Eye (tissue), 1 donor: ENCODE measurements around the gene GPR137B.
A peak's percentile ranks its signal among the peaks of the same experiment; 100 is the strongest.

ENCODE experiments used
- DNase-seq: peaks from one replicate; pipeline ENCODE4 v3.0.0-alpha.2; 2015

Gene GPR137B, protein sequence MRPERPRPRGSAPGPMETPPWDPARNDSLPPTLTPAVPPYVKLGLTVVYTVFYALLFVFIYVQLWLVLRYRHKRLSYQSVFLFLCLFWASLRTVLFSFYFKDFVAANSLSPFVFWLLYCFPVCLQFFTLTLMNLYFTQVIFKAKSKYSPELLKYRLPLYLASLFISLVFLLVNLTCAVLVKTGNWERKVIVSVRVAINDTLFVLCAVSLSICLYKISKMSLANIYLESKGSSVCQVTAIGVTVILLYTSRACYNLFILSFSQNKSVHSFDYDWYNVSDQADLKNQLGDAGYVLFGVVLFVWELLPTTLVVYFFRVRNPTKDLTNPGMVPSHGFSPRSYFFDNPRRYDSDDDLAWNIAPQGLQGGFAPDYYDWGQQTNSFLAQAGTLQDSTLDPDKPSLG

DNA sequence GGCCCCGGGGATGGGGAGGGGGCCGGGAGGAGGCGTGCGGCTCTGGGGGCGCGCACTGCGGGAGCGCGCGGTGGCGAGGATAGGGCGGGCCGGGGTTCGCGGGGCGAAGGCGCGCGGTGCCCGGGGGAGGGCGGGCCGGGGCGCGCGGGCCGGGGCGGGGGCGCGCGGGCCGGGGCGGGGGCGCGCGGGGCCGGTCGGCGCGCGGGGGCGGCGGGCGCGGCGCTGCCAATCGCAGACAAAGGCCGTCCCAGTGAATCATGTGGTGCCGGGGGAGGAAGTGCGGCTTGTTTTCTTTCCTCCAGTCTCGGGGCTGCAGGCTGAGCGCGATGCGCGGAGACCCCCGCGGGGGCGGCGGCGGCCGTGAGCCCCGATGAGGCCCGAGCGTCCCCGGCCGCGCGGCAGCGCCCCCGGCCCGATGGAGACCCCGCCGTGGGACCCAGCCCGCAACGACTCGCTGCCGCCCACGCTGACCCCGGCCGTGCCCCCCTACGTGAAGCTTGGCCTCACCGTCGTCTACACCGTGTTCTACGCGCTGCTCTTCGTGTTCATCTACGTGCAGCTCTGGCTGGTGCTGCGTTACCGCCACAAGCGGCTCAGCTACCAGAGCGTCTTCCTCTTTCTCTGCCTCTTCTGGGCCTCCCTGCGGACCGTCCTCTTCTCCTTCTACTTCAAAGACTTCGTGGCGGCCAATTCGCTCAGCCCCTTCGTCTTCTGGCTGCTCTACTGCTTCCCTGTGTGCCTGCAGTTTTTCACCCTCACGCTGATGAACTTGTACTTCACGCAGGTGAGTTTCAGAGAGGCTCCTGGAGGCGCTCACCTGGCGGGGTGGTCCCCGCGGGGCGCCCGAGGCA lies at the start of gene GPR137B:
GPR137B (plus strand) TSS at position 287 of the 851 bp plus-strand sequence; CDS start at position 371, 84 bp downstream.
- peak; percentile 83 for DNase-seq

DNA sequence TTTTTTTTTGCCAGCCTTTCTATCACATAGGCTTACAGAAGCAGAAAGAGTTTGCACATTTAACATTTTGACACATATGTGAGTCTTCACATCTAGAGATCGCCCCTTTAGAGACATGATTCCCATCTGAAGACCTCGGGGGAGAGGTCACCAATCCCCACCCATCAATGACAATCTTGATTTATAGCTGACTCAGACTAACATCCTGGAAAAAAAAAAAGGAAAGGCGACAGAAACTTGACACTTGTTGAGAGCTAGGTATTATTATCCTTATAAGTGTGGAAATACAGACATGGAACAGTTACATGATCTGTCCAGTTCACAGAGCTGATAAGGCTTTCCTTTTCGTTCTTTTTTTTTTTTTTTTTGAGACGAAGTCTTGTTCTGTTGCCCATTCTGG lies 49.4 kb upstream of the GPR137B start:
- DNase-seq = no peak

DNA sequence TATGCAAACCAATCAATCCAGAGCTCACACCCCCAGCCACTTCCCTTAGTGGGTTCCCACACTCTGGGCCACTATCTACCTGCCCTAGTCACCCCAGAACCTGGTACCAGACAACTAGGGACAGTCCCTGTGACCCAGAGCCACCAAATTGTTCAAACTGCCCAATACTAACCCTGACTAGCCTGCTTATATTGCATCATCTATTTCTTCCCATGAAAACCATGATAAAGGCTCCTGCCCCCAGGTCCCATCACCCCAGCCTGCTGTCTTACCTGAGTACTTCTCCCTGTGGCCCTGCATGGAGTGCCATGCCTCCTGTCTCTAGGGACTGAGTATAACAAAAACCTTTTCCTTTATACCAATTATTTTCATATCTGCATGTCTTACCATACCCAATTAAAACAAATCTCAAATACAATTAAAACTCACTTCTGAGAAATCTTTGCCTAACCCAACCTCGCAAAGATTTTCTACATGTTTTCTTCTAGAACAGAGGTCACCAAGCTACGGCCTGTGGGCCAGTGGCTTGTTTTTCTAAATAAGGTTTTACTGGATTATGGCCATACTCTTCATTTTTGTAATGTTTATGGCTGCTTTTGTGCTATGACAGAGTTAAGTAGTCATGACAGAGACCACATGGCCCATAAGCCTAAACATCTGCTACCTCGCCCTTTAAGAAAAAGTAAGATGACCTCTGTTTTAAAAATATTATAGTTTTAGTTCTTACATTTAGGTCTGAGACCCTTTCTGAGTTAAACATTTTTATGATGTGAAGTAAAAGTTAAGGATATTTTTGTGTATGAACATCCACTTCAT lies 46.4 kb upstream of the GPR137B start:
- DNase-seq = no peak

DNA sequence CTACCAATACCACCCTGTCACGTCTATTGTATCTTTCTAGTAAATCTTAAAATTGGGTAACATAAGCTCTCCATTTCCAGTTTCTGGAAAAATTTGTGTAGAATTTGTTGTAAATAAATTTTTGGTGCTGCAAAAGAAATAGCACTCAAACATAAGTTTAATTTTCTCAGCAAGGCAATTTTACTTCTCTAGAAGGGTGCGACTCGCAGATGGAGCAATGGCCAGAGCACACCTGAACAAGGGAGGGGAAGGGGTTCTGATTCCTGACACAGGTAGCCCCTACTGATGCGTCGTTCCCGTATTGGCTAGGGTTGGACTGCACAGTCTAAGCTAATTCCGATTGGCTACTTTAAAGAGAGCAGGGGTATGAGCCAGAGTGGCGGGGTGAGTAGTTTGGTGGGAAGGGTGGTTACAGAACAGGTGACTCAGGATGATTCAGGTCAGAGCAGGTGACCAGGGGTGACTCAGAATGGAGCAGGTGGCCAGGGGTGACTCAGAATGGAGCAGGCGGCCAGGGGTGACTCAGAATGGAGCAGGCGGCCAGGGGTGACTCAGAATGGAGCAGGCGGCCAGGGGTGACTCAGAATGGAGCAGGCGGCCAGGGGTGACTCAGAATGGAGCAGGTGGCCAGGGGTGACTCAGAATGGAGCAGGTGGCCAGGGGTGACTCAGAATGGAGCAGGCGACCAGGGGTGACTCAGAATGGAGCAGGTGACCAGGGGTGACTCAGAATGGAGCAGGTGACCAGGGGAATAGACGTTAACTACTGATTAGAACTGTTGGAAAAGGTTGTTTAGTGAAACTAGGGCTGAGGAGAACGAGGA lies 45.5 kb upstream of the GPR137B start:
- peak; percentile 25 for DNase-seq

DNA sequence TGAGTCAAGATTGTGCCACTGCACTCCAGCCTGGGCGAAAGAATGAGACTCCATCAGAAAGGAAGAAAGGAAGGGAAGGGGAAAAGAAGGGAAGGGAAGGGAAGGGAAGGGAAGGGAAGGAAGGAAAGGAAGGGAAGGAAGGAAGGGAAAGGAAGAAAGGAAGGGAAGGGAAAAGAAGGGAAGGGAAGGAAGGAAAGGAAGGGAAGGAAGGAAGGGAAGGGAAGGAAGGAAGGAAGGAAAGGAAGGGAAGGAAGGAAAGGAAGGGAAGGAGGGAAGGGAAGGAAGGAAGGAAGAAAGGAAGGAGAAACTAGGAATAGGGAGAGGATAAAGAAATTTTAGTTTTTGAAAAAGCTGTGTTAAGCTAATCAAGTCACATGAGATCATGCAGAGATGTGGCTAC lies 44.1 kb upstream of the GPR137B start:
- DNase-seq = no peak

DNA sequence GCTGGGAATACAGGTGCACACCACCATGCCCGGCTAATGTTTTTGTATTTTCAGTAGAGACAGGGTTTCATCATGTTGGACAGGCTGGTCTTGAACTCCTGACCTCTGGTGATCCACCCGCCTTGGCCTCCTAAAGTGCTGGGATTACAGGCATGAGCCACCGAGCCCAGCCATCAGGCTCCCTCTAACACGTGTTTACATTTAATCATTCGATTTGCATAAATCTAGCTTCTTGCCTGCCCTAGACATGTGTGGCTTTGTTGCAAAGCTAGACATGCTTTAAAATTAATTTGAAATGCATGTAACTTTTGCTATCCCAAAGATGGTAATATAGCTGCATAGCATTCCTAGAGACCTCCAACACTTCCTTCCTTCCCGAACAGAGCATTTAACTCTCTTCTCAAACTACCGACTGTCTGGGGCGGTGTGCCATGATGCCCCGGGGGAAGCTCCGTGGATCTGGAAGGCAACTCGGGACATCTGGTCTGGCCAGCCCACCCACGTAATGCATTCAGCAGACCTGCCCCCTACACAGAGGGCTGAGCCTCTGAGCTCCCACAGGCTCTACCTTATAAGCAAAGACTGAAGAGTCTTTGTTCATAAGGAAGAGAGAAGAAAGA lies 42.9 kb upstream of the GPR137B start:
- DNase-seq = peak; percentile 30

DNA sequence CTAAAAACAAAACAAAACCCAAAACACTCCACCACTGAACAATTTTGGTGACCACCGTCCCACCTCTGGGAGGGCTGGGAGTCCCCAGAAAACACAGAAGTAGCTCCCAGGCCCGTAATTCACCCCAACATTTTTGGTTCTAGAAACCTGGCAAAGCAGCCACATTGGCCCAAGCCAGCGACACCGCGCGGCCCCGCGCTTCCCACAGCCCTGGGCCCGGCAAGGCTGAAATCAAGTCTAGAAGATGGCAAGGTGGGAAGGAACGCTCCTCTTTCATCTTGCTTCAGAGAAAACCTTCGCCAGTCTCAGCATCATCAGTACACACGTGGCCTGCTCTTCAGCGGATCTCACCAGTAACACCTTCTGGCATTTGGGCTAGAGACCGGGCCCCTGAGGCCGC lies 41.5 kb upstream of the GPR137B start:
- DNase-seq = no peak

DNA sequence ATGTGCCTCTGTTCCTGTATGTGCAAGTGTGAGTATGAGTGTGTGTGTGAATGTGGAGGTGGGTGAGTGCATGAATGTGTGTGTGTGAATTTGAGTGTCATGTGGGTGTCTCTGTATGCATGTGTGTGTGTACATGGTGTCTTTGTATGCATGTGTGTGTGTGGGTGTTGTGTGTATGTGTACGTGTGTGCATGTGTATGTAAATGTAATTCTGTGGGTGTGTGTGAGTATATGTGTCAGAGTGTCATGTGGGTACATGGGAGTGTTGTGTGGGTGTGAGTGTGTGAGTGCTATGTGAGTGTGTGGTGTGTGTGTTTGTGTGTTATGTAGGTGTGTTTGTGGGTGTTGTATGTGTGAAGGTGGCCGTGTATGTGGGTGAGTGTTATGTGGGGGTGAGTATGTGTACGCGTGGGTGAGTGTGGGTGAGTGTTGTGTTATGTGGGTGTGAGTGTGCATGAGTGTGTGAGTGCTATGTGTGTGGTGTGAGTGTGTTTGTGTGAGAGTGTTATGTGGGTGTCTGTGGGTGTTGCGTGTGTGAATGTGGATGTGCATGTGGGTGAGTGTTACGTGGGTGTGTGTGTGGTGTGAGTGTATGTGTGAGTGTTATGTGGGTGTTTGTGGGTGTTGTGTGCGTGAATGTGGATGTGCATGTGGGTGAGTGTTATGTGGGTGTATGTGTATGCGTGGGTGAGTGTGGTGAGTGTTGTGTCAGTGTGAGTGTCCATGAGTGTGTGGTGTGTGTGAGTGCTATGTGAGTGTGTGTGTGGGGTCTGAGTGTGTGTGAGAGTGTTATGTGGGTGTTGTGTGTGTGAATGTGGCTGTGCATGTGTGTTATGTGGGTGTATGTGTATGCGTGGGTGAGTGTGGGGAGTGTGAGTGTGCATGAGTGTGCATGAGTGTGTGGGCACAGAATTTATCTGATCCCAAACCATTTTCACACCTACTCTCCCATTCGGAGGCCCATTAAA lies 40.8 kb upstream of the GPR137B start:
- no peak for DNase-seq

DNA sequence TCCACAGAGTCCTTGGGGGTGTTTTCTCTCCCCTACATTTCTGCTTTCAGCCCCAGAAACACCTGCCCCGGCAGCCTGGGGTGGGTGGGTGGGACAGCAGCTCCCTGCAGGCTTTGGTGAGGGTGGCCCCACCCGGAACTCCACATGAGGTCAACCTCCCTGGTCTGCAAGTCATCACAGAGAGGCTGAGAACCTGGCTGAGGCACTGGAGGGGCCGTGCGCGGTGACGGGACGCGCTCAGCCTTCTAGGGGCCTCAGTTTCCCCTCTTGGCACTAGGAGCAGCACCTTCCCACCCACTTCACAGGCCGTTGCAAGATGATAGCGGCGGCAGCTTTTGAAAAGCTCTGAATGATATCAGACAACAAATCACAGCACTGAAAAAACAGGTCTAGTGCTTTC lies 39.7 kb upstream of the GPR137B start:
- no peak for DNase-seq

DNA sequence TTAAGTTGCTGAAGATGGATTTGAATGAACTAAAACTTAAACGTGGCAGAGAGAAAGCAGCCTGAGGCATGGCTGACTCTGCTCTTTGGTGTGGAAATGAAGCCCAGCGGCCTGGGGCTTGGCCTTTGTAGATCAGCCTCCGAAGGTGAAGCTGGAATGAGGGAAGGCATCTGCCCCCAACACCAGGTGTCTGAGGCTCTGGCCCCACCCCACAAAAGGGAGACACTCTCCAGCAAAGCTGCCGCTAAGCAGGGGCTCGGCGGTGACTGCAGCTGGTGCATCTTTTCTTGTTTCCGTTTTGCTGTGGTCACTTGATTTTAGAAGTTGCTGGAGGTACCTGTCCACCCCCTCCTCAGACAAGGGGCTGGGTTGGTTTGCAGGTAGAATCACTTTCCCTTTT lies 39.3 kb upstream of the GPR137B start:
- no peak for DNase-seq

DNA sequence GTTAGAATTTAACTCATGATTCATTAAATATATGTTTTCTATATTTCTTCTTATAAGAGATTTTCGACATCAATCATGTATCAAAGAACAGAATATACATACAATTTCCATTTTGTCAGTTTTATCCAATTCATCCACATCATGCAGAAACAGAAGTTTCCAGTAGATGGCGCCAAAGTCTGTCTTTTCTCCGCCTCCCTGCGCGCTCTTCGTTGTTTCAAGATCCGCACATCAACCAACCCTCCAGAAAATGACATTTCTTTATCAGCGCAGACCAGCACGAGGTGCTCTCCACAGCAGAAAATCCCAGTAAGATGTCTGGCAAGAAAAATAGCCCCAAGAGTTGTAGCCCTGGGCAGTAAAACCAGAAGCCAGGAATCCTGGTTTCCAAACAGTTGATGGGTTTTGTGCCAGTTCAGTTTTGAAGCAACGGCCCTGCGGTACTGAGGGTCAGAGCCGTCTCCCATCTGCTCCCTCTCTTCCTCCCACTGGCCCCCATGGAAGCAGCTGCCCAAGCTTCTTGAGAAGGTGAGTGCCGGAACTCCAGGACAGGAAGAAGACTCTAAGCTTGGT lies 38.6 kb upstream of the GPR137B start:
- peak; percentile 93 for DNase-seq

DNA sequence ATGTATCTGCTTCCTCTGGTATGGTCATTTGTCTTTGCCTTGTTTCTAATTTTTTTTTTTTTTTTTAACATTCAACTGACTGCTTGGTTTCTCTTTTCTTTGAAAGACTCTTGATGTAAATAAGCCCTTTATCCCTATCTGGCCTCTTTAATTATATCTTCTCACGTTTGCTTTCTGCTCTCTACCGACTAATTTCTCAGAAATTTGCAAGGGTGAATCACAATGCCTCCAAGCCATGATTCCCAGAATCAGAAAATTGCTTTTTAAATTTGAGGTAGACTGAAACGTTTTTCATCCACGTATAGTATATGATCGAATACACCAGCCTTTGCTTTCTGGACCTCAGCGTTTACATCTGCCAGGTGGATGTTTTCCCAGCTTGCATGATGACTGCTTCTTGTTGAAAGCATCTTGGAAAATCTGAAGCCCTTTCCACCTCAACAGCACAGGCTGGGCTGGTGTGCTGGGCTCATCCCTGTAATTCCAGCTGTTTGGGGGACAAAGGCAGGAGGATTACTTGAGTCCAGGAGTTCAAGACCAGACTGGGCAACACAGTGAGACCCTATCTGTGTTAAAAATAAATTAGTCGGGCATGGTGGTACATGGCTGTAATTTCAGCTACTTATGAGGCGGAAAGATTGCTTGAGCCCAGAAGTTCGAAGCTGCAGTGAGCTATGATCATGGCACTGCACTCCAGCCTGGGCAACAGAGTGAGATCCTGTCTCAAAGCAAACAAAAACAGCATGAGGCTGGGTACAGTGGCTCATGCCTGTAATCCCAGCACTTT lies 35.0 kb upstream of the GPR137B start:
- no peak for DNase-seq

DNA sequence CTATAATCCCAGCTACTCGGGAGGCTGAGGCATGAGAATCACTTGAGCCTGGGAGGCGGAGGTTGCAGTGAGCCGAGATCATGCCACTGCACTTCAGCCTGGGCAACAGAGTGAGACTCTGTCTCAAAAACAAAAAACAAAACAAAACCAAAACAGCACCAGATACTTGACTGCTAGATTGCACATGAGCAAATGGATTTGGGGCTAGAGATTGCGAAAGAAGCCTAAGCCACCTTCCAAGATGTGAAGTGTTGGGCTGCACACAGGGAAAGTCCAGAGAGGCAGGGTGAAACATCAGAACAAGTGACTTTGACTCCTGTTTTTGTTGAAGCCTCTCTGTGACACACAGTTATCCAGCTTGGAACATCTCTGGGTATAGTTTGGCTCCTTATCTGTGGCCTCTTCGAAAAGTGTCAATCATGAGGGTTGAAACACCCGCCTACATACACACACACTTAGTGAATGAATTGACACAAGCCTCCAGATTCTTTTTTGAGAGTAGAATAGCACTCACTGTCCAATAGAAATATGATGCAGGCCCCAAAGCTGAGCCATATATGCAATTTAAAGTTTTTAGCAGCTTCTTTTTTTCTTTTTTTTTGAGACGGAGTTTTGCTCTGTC lies 34.2 kb upstream of the GPR137B start:
- DNase-seq = no peak

DNA sequence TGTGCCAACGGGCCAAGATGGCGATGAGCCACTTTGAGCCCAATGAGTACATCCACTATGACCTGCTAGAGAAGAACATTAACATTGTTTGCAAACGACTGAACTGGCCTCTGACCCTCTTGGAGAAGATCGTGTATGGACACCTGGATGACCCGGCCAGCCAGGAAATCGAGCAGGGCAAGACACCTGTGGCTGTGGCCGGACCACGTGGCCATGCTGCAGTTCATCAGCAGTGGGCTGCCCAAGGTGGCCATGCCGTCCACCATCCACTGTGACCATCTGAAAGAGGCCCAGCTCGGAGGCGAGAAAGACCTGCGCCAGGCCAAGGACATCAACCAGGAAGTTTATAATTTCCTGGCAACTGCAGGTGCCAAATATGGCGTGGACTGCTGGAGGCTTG lies 32.2 kb upstream of the GPR137B start:
- DNase-seq = no peak

DNA sequence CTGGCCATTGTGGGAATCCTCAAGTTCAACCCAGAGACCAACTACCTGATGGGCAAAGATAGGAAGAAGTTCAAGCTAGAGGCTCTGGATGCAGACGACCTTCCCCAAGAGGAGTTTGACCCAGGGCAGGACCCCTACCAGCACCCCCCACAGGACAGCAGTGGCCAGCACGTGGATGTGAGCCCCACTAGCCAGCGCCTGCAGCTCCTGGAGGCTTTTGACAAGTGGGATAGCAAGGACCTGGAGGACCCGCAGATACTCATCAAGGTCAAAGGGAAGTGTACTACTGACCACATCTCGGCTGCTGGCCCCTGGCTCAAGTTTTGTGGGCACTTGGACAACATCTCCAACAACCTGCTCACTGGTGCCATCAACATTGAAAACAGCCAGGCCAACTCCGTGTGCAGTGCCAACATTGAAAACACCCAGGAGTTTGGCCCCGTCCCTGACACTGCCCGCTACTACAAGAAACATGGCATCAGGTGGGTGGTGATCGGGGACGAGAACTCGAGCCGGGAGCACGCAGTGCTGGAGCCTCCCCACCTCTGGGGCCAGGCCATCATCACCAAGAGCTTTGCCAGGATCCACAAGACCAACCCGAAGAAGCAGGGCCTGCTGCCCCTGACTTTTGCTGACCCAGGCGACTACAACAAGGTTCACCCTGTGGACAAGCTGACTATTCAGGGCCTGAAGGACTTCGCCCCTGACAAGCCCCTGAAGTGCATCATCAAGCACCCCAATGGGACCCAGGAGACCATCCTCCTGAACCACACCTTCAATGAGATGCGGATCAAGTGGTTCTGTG lies 30.6 kb upstream of the GPR137B start:
- no peak for DNase-seq

DNA sequence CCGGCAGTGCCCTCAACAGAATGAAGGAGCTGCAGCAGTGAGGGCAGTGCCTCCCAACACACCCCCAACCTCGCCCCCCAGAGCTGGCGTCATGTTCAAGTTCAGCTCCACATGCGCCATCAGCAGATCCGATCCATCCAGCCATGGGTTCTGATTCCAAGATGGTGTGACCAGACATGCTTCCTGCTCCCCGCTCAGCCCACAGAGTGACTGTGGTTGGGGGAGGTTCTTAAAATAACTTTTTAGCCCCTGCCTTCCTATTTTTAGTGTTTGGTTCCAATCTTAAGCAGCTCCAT lies 30.1 kb upstream of the GPR137B start:
- DNase-seq = no peak

DNA sequence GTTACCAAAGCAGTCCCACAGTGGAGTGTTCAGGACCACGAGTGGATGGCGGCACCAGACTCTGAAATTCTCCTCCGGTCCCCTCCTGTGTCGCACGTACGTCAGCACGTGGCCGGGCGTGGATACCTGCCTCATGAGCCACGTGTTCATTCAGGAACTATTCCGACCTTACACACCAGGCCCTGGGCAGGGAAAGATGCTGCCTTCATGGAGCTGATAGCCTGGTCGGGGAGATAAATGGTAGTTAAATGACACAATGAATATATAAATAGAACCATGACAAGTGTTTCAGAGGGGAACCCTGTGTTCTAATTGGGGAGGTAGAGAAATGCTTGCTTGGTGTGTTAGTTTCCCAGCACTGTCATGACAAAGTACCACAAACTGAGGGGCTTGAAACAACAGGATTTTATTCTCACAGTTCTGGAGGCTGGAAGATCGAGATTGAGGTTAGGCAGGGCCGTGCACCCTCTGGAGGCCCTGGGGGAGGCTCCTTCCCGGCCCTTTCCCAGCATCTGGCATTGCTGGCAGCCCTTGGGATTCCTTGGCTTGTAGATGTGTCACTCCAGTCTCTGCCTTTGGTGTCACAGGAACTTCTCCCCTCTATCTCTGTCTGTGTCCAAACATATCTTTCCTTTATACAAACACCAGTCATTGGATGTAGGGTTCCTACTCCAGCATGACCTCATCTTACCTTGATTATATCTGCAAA lies 28.9 kb upstream of the GPR137B start:
- no peak for DNase-seq
